GM12878 (cell line): ENCODE measurements around the gene R3HDM2. TPM values are rescaled to one million over a fixed set of nuclear protein-coding genes. Genes with fewer than 3 reads are reported as not detected.

ENCODE experiments used
- E4F1 ChIP-seq: fragments of 450-650 bp; IDR thresholded peaks from 2 replicates; pipeline ENCODE4 v1.6.1; 2018; ENCODE audit warnings: borderline replicate concordance, mild to moderate bottlenecking; ENCODE audit not compliant: partially characterized antibody
- EGR1 ChIP-seq, 2 experiments: IDR thresholded peaks; 1 replicate in 1 of 2; 2 replicates in 1 of 2; pipeline ENCODE4 v1.6.1; 2011 to 2012; ENCODE audit warnings: low read depth in 2 of 2, low read length in 2 of 2, borderline replicate concordance in 1 of 2, mild to moderate bottlenecking in 1 of 2, moderate library complexity in 1 of 2
- HDGF ChIP-seq: fragments of 450-650 bp; IDR thresholded peaks from 2 replicates; pipeline ENCODE4 v1.6.1; 2016; ENCODE audit warnings: antibody characterized with exemption
- IRF5 ChIP-seq: fragments of 450-650 bp; IDR thresholded peaks from 2 replicates; pipeline ENCODE4 v1.6.1; 2017; ENCODE audit warnings: borderline replicate concordance
- KAT2A ChIP-seq: conservative IDR thresholded peaks from 2 replicates; pipeline ENCODE4 v1.6.1; 2011; ENCODE audit warnings: low read depth, low read length; ENCODE audit not compliant: control insufficient read depth
- MEF2B ChIP-seq: fragments of 450-650 bp; IDR thresholded peaks from 2 replicates; pipeline ENCODE4 v1.6.1; 2018; ENCODE audit warnings: mild to moderate bottlenecking, moderate library complexity; ENCODE audit not compliant: partially characterized antibody, poor library complexity, severe bottlenecking
- NFIC ChIP-seq: IDR thresholded peaks from 2 replicates; pipeline ENCODE4 v1.6.1; 2012; ENCODE audit warnings: low read depth, mild to moderate bottlenecking, inconsistent platforms, low read length, moderate library complexity
- NFYB ChIP-seq: IDR thresholded peaks from 2 replicates; pipeline ENCODE4 v1.6.1; 2011; ENCODE audit warnings: low read depth, mild to moderate bottlenecking, low read length, improper control_type of control experiment, moderate library complexity; ENCODE audit not compliant: insufficient read depth
- NR2C1 ChIP-seq: fragments of 450-650 bp; IDR thresholded peaks from 2 replicates; pipeline ENCODE4 v1.6.1; 2017; ENCODE audit warnings: antibody characterized with exemption, mild to moderate bottlenecking, moderate library complexity
- PML ChIP-seq: IDR thresholded peaks from 2 replicates; pipeline ENCODE4 v1.6.1; 2012; ENCODE audit warnings: low read length, inconsistent platforms
- POU2F2 ChIP-seq: IDR thresholded peaks from 3 replicates; pipeline ENCODE4 v1.6.1; 2011; ENCODE audit warnings: low read depth, mild to moderate bottlenecking, low read length, borderline replicate concordance
- RB1 ChIP-seq: fragments of 450-650 bp; formaldehyde crosslinking; IDR thresholded peaks from 2 replicates; pipeline ENCODE4 v1.6.1; 2017; ENCODE audit warnings: mild to moderate bottlenecking, borderline replicate concordance
- RFX5 ChIP-seq: IDR thresholded peaks from 2 replicates; pipeline ENCODE4 v1.6.1; 2011; ENCODE audit warnings: low read depth, low read length, improper control_type of control experiment
- ZBTB33 ChIP-seq: fragments of 450-650 bp; IDR thresholded peaks from 2 replicates; pipeline ENCODE4 v1.6.1; 2017; ENCODE audit warnings: mild to moderate bottlenecking
- polyA plus RNA-seq, 11 experiments: library from polyadenylated mRNA; depleted of rRNA in 4 of 11; unstranded in 6 of 11; stranded (reverse) in 5 of 11; fragments of >200 nt; fragmentation: Nextera tagmentation in 4 of 11; fragmentation: Illumina TruSeq in 1 of 11; extraction: Ambion mirVana in 4 of 11; extraction: Trizol in 1 of 11; gene quantifications; 1 replicate in 1 of 11; 2 replicates in 10 of 11; pipeline versions ENCODE4 v1.2.1 to v1.2.3, GENCODE V29; 2011 to 2016; ENCODE audit warnings: inconsistent platforms in 2 of 11, missing spikeins in 2 of 11, low read depth in 1 of 11
- total RNA-seq, 4 experiments: library from RNA; depleted of rRNA in 3 of 4; stranded (reverse); fragments of >200 nt in 3 of 4; fragmentation: Illumina TruSeq in 1 of 4; extraction: Trizol in 1 of 4; gene quantifications; 2 replicates each; pipeline versions ENCODE4 v1.2.1 to v1.2.3, GENCODE V29; 2013 to 2021
- TF ChIP-seq, protein P1 (sequence below): fragments of 450-650 bp; IDR thresholded peaks from 2 replicates; pipeline ENCODE4 v1.6.1; 2016; ENCODE audit warnings: mild to moderate bottlenecking, moderate library complexity, borderline replicate concordance

Gene R3HDM2
- total and polyA plus RNA-seq, 10 of the 15 experiments (the other 5 are each of a cell fraction or from before 2014, with no cell fraction given), result 4.6 to 26.1 (median 11.2) TPM

DNA sequence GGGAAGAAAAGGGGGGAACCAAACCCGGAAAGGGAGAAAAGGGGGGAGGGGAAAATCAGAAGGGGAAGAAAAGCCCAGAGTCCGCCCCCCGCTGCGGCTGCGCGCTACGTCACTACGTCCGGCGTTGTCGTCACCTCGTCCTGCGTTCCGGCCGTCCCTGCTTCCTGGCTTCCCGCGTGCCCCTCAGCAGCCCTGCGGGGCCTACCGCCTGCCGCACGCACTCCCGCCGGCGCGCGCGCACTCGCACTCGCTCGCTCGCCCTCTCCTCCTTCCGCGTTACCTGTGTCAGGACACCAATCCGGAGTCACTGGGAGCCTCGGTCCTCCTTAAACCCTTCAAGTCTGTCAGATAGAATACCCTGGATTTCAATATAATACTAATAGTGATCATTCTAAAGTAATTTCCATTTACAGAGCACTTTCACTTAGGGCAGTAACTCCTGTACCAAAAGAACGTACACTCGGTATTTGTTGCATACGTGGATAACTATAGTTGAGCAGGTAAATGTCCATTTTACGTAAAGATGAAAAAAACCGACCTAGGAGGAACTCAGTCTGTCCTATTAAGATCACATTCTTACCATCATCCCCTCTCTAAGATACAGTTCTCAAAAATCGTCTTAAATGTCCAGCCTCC lies at the start of gene R3HDM2 (continued):
- TF ChIP-seq HDGF, result no peak
- no peak for TF ChIP-seq ZBTB33
- TF ChIP-seq KAT2A, result no peak
- TF ChIP-seq IRF5, result no peak
- TF ChIP-seq MEF2B, result peak; percentile 14
- TF ChIP-seq, protein P1, sequence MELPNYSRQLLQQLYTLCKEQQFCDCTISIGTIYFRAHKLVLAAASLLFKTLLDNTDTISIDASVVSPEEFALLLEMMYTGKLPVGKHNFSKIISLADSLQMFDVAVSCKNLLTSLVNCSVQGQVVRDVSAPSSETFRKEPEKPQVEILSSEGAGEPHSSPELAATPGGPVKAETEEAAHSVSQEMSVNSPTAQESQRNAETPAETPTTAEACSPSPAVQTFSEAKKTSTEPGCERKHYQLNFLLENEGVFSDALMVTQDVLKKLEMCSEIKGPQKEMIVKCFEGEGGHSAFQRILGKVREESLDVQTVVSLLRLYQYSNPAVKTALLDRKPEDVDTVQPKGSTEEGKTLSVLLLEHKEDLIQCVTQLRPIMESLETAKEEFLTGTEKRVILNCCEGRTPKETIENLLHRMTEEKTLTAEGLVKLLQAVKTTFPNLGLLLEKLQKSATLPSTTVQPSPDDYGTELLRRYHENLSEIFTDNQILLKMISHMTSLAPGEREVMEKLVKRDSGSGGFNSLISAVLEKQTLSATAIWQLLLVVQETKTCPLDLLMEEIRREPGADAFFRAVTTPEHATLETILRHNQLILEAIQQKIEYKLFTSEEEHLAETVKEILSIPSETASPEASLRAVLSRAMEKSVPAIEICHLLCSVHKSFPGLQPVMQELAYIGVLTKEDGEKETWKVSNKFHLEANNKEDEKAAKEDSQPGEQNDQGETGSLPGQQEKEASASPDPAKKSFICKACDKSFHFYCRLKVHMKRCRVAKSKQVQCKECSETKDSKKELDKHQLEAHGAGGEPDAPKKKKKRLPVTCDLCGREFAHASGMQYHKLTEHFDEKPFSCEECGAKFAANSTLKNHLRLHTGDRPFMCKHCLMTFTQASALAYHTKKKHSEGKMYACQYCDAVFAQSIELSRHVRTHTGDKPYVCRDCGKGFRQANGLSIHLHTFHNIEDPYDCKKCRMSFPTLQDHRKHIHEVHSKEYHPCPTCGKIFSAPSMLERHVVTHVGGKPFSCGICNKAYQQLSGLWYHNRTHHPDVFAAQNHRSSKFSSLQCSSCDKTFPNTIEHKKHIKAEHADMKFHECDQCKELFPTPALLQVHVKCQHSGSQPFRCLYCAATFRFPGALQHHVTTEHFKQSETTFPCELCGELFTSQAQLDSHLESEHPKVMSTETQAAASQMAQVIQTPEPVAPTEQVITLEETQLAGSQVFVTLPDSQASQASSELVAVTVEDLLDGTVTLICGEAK, result peak; percentile 47; the same call in 1 of the 2 replicates
- TF ChIP-seq RFX5, result peak; percentile 35; the same call in 1 of the 2 replicates
- TF ChIP-seq NFIC, result no peak
- TF ChIP-seq RB1, result peak; percentile 68; the same call in 1 of the 2 replicates
- TF ChIP-seq EGR1 (IDR thresholded peaks at IDR 0.05; ENCODE audit: borderline replicate concordance in 1 of 2, low read depth in 2 of 2, low read length in 2 of 2), result peak; percentile 68 to 94; a peak in 2 of 3 replicates
- peak; percentile 54 for TF ChIP-seq E4F1
- peak; percentile 42; the same call in 1 of the 2 replicates for TF ChIP-seq NFYB
- TF ChIP-seq POU2F2, result peak; percentile 78
- TF ChIP-seq PML, result peak; percentile 94
- TF ChIP-seq NR2C1, result no peak
